ENCODE results near the gene FAM50A. TPM values are rescaled to one million over a fixed set of nuclear protein-coding genes. Genes with fewer than 3 reads are reported as not detected.

Gene FAM50A
- polyA plus RNA-seq, 1 experiment, result 69.0 TPM

DNA sequence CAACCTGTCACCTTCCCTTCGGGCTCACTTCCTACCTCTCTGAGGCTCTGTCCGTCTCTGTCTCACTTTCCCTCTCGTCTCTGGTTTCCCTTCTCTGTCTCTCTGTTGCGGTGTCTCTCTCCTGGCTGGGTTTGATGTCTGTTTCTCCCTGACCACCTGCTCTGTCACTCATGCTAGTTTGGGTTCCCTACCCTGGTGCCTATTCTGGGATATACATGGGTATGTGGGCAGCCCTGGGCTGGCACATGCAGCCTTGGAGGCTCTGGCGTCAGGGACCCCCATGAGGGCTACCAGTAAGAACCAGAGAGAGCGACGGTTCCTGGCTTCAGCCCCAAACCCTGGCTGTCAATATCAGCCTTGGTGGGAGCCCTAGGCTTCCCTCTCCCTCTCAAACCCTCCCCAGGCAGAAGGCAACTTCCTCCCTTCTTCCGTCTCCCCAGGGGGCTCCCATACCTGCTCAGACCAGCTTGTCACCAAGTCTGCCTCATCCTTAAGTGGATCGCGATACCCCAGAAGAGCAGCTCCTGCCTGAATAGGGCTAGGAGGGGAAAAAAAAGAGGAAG, 35.2 kb upstream of the FAM50A start:
- POLR2A ChIA-PET, result interaction anchor here (1.7 kb wide), 1 partner anchor 10 kb away, joined by 12 read pairs; the partner anchor contains the start of gene RPL10
- no peaks in the 10 kb centered on the region for H3K27me3 ChIP-seq (ENCODE audit: control insufficient read depth, insufficient read depth, low read length)
- no peak for DNase-seq (ENCODE audit: low read depth, low spot score)

DNA sequence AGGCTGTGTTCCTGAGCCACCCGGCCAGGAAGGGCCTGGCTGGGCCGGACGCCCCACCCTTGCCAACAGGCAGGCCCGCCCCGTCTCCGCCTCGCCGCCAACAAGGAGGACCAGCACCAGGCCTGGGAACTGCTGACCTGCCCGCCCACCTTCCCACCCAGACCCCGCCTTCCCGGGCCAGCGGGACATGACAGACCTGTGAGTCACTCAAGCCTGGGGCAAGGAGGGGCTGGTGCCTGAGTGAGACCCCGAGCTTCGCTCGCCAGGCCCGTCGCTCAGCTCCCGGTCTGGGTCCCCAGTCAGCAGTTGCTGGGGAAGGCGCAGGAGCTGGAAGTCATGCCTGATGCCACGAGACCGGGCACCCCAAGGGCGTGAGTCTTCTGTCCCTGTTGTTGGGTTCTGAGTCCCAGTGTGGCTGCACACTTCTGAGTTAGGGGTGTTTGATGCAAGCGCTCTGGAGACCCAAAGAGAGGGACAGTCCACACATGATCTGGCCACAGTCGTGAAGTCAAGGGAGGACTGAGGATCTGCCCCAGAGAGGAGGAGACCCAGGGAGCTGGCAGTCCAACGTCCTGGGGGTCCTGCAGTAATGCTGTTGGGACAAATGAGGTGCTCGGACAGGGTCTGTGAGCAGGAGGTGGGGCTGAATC, 34.6 kb upstream of the FAM50A start, which contains the start of gene DNASE1L1:
TSS of gene DNASE1L1 (minus strand) at position 33 of the 650 bp plus-strand sequence. CDS start 3,686 bp downstream, outside the sequence.
- Histone ChIP-seq H3K27me3 (ENCODE audit: control insufficient read depth, insufficient read depth, low read length) (no peaks in the 10 kb centered on the region), H3K9me3 (ENCODE audit: control insufficient read depth, insufficient read depth, low read length) (no peaks in the 10 kb centered on the region), H3K4me3 (ENCODE audit: low read depth, low read length) (peak within 1 kb of the TSS; percentile 62), H3K27ac (ENCODE audit: low read depth, low read length) (peak within 1 kb of the TSS; percentile 68)
- POLR2A ChIA-PET, result interaction anchor here (0.9 to 2.0 kb wide), 3 partner anchors 11 to 50 kb away, joined by 5 to 12 read pairs (median 5); partner anchors contain the start of genes ATP6AP1 and RPL10
- peak; percentile 57 for DNase-seq (ENCODE audit: low read depth, low spot score)
- TF ChIP-seq, protein P1, sequence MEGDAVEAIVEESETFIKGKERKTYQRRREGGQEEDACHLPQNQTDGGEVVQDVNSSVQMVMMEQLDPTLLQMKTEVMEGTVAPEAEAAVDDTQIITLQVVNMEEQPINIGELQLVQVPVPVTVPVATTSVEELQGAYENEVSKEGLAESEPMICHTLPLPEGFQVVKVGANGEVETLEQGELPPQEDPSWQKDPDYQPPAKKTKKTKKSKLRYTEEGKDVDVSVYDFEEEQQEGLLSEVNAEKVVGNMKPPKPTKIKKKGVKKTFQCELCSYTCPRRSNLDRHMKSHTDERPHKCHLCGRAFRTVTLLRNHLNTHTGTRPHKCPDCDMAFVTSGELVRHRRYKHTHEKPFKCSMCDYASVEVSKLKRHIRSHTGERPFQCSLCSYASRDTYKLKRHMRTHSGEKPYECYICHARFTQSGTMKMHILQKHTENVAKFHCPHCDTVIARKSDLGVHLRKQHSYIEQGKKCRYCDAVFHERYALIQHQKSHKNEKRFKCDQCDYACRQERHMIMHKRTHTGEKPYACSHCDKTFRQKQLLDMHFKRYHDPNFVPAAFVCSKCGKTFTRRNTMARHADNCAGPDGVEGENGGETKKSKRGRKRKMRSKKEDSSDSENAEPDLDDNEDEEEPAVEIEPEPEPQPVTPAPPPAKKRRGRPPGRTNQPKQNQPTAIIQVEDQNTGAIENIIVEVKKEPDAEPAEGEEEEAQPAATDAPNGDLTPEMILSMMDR (IDR thresholded peaks at IDR 0.05; ENCODE audit: low read depth, low read length), result no peak
- CTCF ChIA-PET, result interaction anchor here (0.6 to 1.6 kb wide), 4 partner anchors 11 to 470 kb away, joined by 3 to 7 read pairs (median 4); partner anchors contain the start of gene RPL10

More for the DNA sequence above, 35.2 kb upstream of the FAM50A start:
- CTCF ChIA-PET, result interaction anchor here (1.2 to 1.6 kb wide), 2 partner anchors 10 to 35 kb away, joined by 3 to 7 read pairs; partner anchors contain the start of gene RPL10
- TF ChIP-seq, protein P1 (IDR thresholded peaks at IDR 0.05; ENCODE audit: low read depth, low read length), result no peak
- no peaks in the 10 kb centered on the region for H3K9me3 ChIP-seq (ENCODE audit: control insufficient read depth, insufficient read depth, low read length)
- peak overlapping the region; percentile 68 for H3K27ac ChIP-seq (ENCODE audit: low read depth, low read length)
- H3K4me3 ChIP-seq (ENCODE audit: low read depth, low read length), result peak overlapping the region; percentile 62

DNA sequence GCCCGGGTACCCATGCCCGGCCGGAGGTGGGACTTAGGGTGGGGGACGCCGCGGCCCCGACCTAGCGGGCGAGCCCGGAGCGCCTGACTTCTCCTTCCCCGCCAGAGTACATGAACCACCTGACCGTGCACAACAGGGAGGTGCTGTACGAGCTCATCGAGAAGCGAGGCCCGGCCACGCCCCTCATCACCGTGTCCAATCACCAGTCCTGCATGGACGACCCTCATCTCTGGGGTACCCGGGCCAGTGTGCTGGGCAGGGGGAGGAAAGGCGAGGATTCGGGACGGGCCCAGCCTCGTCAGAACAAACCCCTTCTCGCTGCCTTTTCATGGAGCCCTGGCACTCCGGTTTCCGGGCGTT, 32.0 kb upstream of the FAM50A start:
- Histone ChIP-seq H3K9me3 (ENCODE audit: control insufficient read depth, insufficient read depth, low read length) (no peaks in the 10 kb centered on the region), H3K27ac (ENCODE audit: low read depth, low read length) (no peak overlapping the region), H3K4me3 (ENCODE audit: low read depth, low read length) (peak overlapping the region; percentile 64), H3K27me3 (ENCODE audit: control insufficient read depth, insufficient read depth, low read length) (no peaks in the 10 kb centered on the region)
- ChIA-PET CTCF (no interaction called here), POLR2A (interaction anchor here (0.8 kb wide), 1 partner anchor 47 kb away, joined by 3 read pairs; no protein-coding TSS in a partner anchor)
- TF ChIP-seq, protein P1 (IDR thresholded peaks at IDR 0.05; ENCODE audit: low read depth, low read length), result no peak
- no peak for DNase-seq (ENCODE audit: low read depth, low spot score)

DNA sequence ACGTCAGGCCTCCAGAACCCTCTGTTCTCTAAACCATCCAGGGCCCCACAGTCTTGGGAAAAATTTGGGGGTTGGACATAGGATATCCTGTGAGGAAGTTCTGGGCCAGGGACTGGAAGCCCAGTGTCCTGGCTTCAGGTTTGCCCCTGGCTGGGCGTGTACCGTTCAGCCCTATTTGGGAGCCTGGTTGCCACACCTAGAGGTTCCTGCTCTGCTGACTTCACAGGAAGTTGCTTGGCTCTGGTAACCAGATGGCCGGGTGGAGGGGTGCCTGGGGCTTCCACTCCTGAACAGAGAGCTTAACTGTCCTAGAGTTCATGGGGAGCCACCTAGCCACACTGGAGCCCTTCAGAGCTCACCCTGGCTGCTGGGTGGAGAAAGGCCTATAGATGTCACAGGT, 31.5 kb upstream of the FAM50A start:
- Histone ChIP-seq H3K27ac (ENCODE audit: low read depth, low read length) (no peak overlapping the region), H3K27me3 (ENCODE audit: control insufficient read depth, insufficient read depth, low read length) (no peaks in the 10 kb centered on the region), H3K9me3 (ENCODE audit: control insufficient read depth, insufficient read depth, low read length) (no peaks in the 10 kb centered on the region), H3K4me3 (ENCODE audit: low read depth, low read length) (peak overlapping the region; percentile 64)
- POLR2A ChIA-PET, result no interaction called here
- no peak for DNase-seq (ENCODE audit: low read depth, low spot score)
- CTCF ChIA-PET, result no interaction called here
- TF ChIP-seq, protein P1 (IDR thresholded peaks at IDR 0.05; ENCODE audit: low read depth, low read length), result no peak

DNA sequence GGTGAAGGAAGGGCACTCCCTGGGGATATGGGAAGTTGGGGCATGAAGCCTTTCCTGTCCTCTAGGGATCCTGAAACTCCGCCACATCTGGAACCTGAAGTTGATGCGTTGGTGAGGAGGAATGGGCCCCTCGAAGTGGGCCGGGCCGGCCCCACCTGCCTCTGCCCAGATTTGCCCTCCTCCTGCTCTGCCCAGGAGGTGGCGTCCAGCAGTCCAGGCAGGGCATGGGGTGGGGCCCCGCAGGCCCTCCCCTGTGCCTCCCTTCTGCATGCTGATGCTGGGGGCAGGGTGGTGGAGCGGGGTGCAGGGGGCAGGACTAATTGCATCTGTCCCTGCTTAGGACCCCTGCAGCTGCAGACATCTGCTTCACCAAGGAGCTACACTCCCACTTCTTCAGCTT, 30.8 kb upstream of the FAM50A start:
- ChIA-PET CTCF (no interaction called here), POLR2A (no interaction called here)
- H3K4me3 ChIP-seq (ENCODE audit: low read depth, low read length), result no peak overlapping the region
- no peak overlapping the region for H3K27ac ChIP-seq (ENCODE audit: low read depth, low read length)
- H3K9me3 ChIP-seq (ENCODE audit: control insufficient read depth, insufficient read depth, low read length), result no peaks in the 10 kb centered on the region
- no peaks in the 10 kb centered on the region for H3K27me3 ChIP-seq (ENCODE audit: control insufficient read depth, insufficient read depth, low read length)
- TF ChIP-seq, protein P1 (IDR thresholded peaks at IDR 0.05; ENCODE audit: low read depth, low read length), result no peak
- no peak for DNase-seq (ENCODE audit: low read depth, low spot score)

Data from AG04450 (cell line).